ENCODE results near the gene ARAP1. TPM values are rescaled to one million over a fixed set of nuclear protein-coding genes. Genes with fewer than 3 reads are reported as not detected.

The ARAP1 gene
- total RNA-seq, 1 experiment from 2014 or later = 86.2 TPM

GRCh38 chr11:72646472-72646871 lies 105.7 kb downstream of the ARAP1 start:
- Histone ChIP-seq H3K4me1 (ENCODE audit: insufficient read depth, low read length) (peaks cover 13% of the 10 kb centered on the region), H4K20me1 (ENCODE audit: low read length) (no peaks in the 10 kb centered on the region), H3K4me3 (ENCODE audit: low read length) (no peak overlapping the region), H3K9me2 (replicated peaks; ENCODE audit: low read length) (no peaks in the 10 kb centered on the region), H3K9ac (ENCODE audit: low read length) (no peak overlapping the region), H3K27ac (ENCODE audit: low read length) (no peak overlapping the region), H3K9me3 (ENCODE audit: low read length) (no peaks in the 10 kb centered on the region), H3K79me2 (ENCODE audit: low read length) (no peaks in the 10 kb centered on the region), H2AFZ (ENCODE audit: low read length) (no peak overlapping the region), H3F3A (ENCODE audit: low read length, unreplicated experiment) (no peaks in the 10 kb centered on the region), H3K27me3 (ENCODE audit: low read length) (peaks cover 7% of the 10 kb centered on the region), H3K4me2 (ENCODE audit: low read length) (no peak overlapping the region), H3K36me3 (ENCODE audit: low read depth, low read length) (no peaks in the 10 kb centered on the region)
- no peak for DNase-seq
- TF ChIP-seq CTCF (conservative IDR thresholded peaks at IDR 0.05; ENCODE audit: low read depth, low read length) (no peak), EZH2 (IDR thresholded peaks at IDR 0.05; ENCODE audit: low read length, unreplicated experiment) (no peak), EZH2phosphoT487 (IDR thresholded peaks at IDR 0.05; ENCODE audit: borderline replicate concordance, low read length) (no peak)
- ChIA-PET POLR2A (ENCODE audit: unreplicated experiment) (no interaction called here), CTCF (no interaction called here)
- no TSS peak for BruUV-seq (replicated peaks)
- ATAC-seq = no peak
- intact Hi-C loops (cut with micrococcal nuclease) = no loop called here

GRCh38 chr11:72646024-72646423 lies 106.2 kb downstream of the ARAP1 start:
- H3K36me3 ChIP-seq (ENCODE audit: low read depth, low read length) = no peaks in the 10 kb centered on the region
- no peaks in the 10 kb centered on the region for H3K79me2 ChIP-seq (ENCODE audit: low read length)
- no peaks in the 10 kb centered on the region for H3F3A ChIP-seq (ENCODE audit: low read length, unreplicated experiment)
- DNase-seq (no peak), ATAC-seq (no peak)
- H3K4me3 ChIP-seq (ENCODE audit: low read length) = no peak overlapping the region
- H3K9ac ChIP-seq (ENCODE audit: low read length) = no peak overlapping the region
- intact Hi-C loops (cut with micrococcal nuclease) = no loop called here
- TF ChIP-seq EZH2phosphoT487 (IDR thresholded peaks at IDR 0.05; ENCODE audit: borderline replicate concordance, low read length) (no peak), CTCF (conservative IDR thresholded peaks at IDR 0.05; ENCODE audit: low read depth, low read length) (no peak), EZH2 (IDR thresholded peaks at IDR 0.05; ENCODE audit: low read length, unreplicated experiment) (no peak)
- no peak overlapping the region for H3K4me2 ChIP-seq (ENCODE audit: low read length)
- ChIA-PET POLR2A (ENCODE audit: unreplicated experiment) (no interaction called here), CTCF (no interaction called here)
- H3K27me3 ChIP-seq (ENCODE audit: low read length) = peaks cover 11% of the 10 kb centered on the region
- peaks cover 13% of the 10 kb centered on the region for H3K4me1 ChIP-seq (ENCODE audit: insufficient read depth, low read length)
- no peak overlapping the region for H2AFZ ChIP-seq (ENCODE audit: low read length)
- no peaks in the 10 kb centered on the region for H3K9me2 ChIP-seq (replicated peaks; ENCODE audit: low read length)
- no peak overlapping the region for H3K27ac ChIP-seq (ENCODE audit: low read length)
- BruUV-seq (replicated peaks) = no TSS peak
- H3K9me3 ChIP-seq (ENCODE audit: low read length) = no peaks in the 10 kb centered on the region
- H4K20me1 ChIP-seq (ENCODE audit: low read length) = no peaks in the 10 kb centered on the region

- H3F3A ChIP-seq (ENCODE audit: low read length, unreplicated experiment) = no peaks in the 10 kb centered on the region
- H3K9me3 ChIP-seq (ENCODE audit: low read length) = no peaks in the 10 kb centered on the region
- H3K79me2 ChIP-seq (ENCODE audit: low read length) = no peaks in the 10 kb centered on the region
- ChIA-PET CTCF (no interaction called here), POLR2A (ENCODE audit: unreplicated experiment) (no interaction called here)
- peaks cover 13% of the 10 kb centered on the region for H3K4me1 ChIP-seq (ENCODE audit: insufficient read depth, low read length)
- H3K27me3 ChIP-seq (ENCODE audit: low read length) = peaks cover 18% of the 10 kb centered on the region
- DNase-seq (peak; percentile 89), ATAC-seq (peak; percentile 28)
- no peaks in the 10 kb centered on the region for H3K9me2 ChIP-seq (replicated peaks; ENCODE audit: low read length)
- BruUV-seq (replicated peaks) = no TSS peak
- TF ChIP-seq EZH2 (IDR thresholded peaks at IDR 0.05; ENCODE audit: low read length, unreplicated experiment) (no peak), EZH2phosphoT487 (IDR thresholded peaks at IDR 0.05; ENCODE audit: borderline replicate concordance, low read length) (no peak), CTCF (conservative IDR thresholded peaks at IDR 0.05; ENCODE audit: low read depth, low read length) (no peak)
- no peaks in the 10 kb centered on the region for H3K36me3 ChIP-seq (ENCODE audit: low read depth, low read length)
- intact Hi-C loops (cut with micrococcal nuclease) = loop anchor here (1.0 to 2.0 kb wide), 2 partner anchors 44 to 173 kb away; no protein-coding TSS in a partner anchor
- H3K9ac ChIP-seq (ENCODE audit: low read length) = no peak overlapping the region
- H2AFZ ChIP-seq (ENCODE audit: low read length) = peak overlapping the region; percentile 87
- no peak overlapping the region for H3K27ac ChIP-seq (ENCODE audit: low read length)
- peak overlapping the region; percentile 96 for H3K4me2 ChIP-seq (ENCODE audit: low read length)
- peak overlapping the region; percentile 72 for H3K4me3 ChIP-seq (ENCODE audit: low read length)
- no peaks in the 10 kb centered on the region for H4K20me1 ChIP-seq (ENCODE audit: low read length)
These were observed 108.7 kb downstream of the ARAP1 start for GRCh38 chr11:72643547-72643946.

Measured in PC-3 (cell line).